BLaER1 treated with 17β-estradiol and CSF1 and Interleukin-3, amounts not matched to agents 10 nM and 100 nM (cell line): ENCODE measurements around the gene SYTL1.

Source experiments
- H3K27ac ChIP-seq, 11 experiments: shearing (Covaris generic); formaldehyde crosslinking; 2 replicates each; pipeline ENCODE4 v1.8.1; 2022
- H3K27me3 ChIP-seq, 11 experiments: shearing (Covaris generic); formaldehyde crosslinking; 2 replicates each; pipeline ENCODE4 v1.8.1; 2022
- H3K36me3 ChIP-seq, 11 experiments: shearing (Covaris generic); formaldehyde crosslinking; 2 replicates each; pipeline ENCODE4 v1.8.1; 2022
- H3K4me1 ChIP-seq, 10 experiments: shearing (Covaris generic); formaldehyde crosslinking; 2 replicates each; pipeline ENCODE4 v1.8.1; 2022
- H3K4me2 ChIP-seq, 11 experiments: shearing (Covaris generic); formaldehyde crosslinking; 2 replicates each; pipeline ENCODE4 v1.8.1; 2022
- H3K4me3 ChIP-seq, 10 experiments: shearing (Covaris generic); formaldehyde crosslinking; 2 replicates each; pipeline ENCODE4 v1.8.1; 2022
- H3K9ac ChIP-seq, 11 experiments: shearing (Covaris generic); formaldehyde crosslinking; 2 replicates each; pipeline ENCODE4 v1.8.1; 2022
- H3K9me3 ChIP-seq, 11 experiments: shearing (Covaris generic); formaldehyde crosslinking; replicated peaks in 1 of 11; 2 replicates each; pipeline ENCODE4 v1.8.1; 2022
- H4K20me1 ChIP-seq, 11 experiments: shearing (Covaris generic); formaldehyde crosslinking; 2 replicates each; pipeline ENCODE4 v1.8.1; 2022
- Cebpa-rat ChIP-seq, 11 experiments: shearing (Covaris generic); IDR thresholded peaks; 2 replicates each; pipeline ENCODE4 v1.8.1; 2022

Gene SYTL1

GRCh38 chr1:27307874-27308598 is 33.8 kb upstream of the SYTL1 start:
- Histone ChIP-seq H3K9ac (peak overlapping the region in 6 of 11 experiments; percentile 48 to 71 (median 61); a peak in 11 of 22 replicates), H3K4me1 (peaks cover 16 to 31% (median 28%) of the 10 kb centered on the region in 10 experiments), H3K4me3 (no peak overlapping the region), H3K9me3 (no peaks in the 10 kb centered on the region), H3K4me2 (peak overlapping the region in 8 of 11 experiments; percentile 60 to 90 (median 80); a peak in 16 of 22 replicates), H4K20me1 (no peaks in the 10 kb centered on the region; a peak in 1 of 22 replicates), H3K27me3 (no peaks in the 10 kb centered on the region), H3K27ac (peak overlapping the region in 7 of 11 experiments; percentile 62 to 75 (median 69); a peak in 11 of 22 replicates), H3K36me3 (peaks cover 0 to 42% (median 24%) of the 10 kb centered on the region in 11 experiments; a peak in 17 of 22 replicates)
- peak in 3 of 11 experiments; percentile 31 to 66 (median 57); a peak in 3 of 22 replicates for TF ChIP-seq Cebpa-rat (IDR thresholded peaks at IDR 0.05)

DNA sequence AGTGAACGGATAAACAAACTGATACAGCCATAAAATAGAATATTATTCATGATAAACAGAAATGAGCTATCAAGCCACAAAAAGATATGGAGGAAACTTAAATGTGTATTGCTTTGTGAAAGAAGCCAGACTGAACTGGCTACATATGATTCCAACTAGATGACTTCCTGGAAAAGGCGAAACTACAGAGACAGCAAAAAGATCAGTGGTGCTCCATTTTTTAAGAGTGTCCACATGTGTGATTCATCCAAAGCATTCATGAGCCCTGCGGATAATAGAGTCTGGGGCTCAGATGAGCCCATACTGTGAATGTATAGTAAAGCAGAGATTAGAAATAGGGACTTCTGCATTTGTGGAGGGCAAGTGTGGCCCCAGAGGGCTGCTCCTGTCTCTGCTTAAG is 27.7 kb upstream of the SYTL1 start:
- Histone ChIP-seq H3K9ac (no peak overlapping the region), H3K4me2 (peak overlapping the region in 2 of 11 experiments; percentile 31 to 36; a peak in 3 of 22 replicates), H3K9me3 (no peaks in the 10 kb centered on the region), H4K20me1 (no peaks in the 10 kb centered on the region), H3K4me3 (no peak overlapping the region), H3K27me3 (no peaks in the 10 kb centered on the region), H3K4me1 (peaks cover 0 to 17% (median 0%) of the 10 kb centered on the region in 10 experiments; a peak in 6 of 20 replicates), H3K27ac (no peak overlapping the region), H3K36me3 (peaks cover 0 to 5% (median 0%) of the 10 kb centered on the region in 11 experiments; a peak in 1 of 22 replicates)
- TF ChIP-seq Cebpa-rat (IDR thresholded peaks at IDR 0.05) = no peak

- H3K9me3 ChIP-seq = no peaks in the 10 kb centered on the region
- H3K4me2 ChIP-seq = no peak overlapping the region
- peaks cover 0 to 5% (median 0%) of the 10 kb centered on the region in 11 experiments; a peak in 1 of 22 replicates for H3K36me3 ChIP-seq
- no peak overlapping the region for H3K4me3 ChIP-seq
- H3K4me1 ChIP-seq = peaks cover 0 to 19% (median 0%) of the 10 kb centered on the region in 10 experiments; a peak in 6 of 20 replicates
- TF ChIP-seq Cebpa-rat (IDR thresholded peaks at IDR 0.05) = no peak
- H4K20me1 ChIP-seq = no peaks in the 10 kb centered on the region
- no peak overlapping the region for H3K27ac ChIP-seq
- H3K27me3 ChIP-seq = no peaks in the 10 kb centered on the region
- H3K9ac ChIP-seq = no peak overlapping the region
Observed at GRCh38 chr1:27314737-27315136, 27.1 kb upstream of the SYTL1 start.

- Histone ChIP-seq H3K4me3 (no peak overlapping the region), H4K20me1 (no peaks in the 10 kb centered on the region), H3K9ac (no peak overlapping the region), H3K9me3 (no peaks in the 10 kb centered on the region), H3K27me3 (no peaks in the 10 kb centered on the region), H3K27ac (no peak overlapping the region), H3K4me1 (peaks cover 6 to 32% (median 8%) of the 10 kb centered on the region in 10 experiments; a peak in 19 of 20 replicates), H3K36me3 (no peaks in the 10 kb centered on the region), H3K4me2 (no peak overlapping the region)
- no peak for TF ChIP-seq Cebpa-rat (IDR thresholded peaks at IDR 0.05)
Observed at GRCh38 chr1:27316860-27317259, 25.0 kb upstream of the SYTL1 start.

DNA sequence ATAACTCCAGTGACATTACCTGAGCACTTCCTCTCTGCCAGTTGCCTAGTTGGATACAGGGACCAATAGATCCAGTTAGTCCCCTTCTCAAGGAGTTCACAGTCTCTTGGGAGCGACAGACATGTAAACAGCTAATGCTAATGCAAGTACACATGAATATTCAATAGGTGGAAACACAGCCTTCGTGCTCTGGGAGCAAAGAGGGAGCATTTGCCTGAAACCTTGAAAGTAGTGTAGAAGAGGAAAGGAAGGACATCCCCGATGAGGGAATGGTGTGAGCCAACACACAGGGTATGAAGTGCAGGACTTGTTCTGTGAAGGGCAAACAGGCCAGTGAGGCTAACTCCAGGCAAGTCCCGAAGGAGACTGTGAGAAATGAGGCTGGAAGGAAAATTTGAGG is 23.7 kb upstream of the SYTL1 start:
- Histone ChIP-seq H3K27me3 (no peaks in the 10 kb centered on the region), H3K9me3 (no peaks in the 10 kb centered on the region), H3K4me3 (no peak overlapping the region), H3K4me2 (no peak overlapping the region), H3K9ac (0 out of 22 replicates have a peak overlapping the region, but pooled peaks of 1 of the 11 experiments have one; percentile 12), H4K20me1 (no peaks in the 10 kb centered on the region; a peak in 2 of 22 replicates), H3K4me1 (peaks cover 9 to 32% (median 11%) of the 10 kb centered on the region in 10 experiments), H3K36me3 (no peaks in the 10 kb centered on the region), H3K27ac (no peak overlapping the region)
- no peak for TF ChIP-seq Cebpa-rat (IDR thresholded peaks at IDR 0.05)

GRCh38 chr1:27318596-27318995 is 23.2 kb upstream of the SYTL1 start:
- H3K27me3 ChIP-seq = no peaks in the 10 kb centered on the region
- TF ChIP-seq Cebpa-rat (IDR thresholded peaks at IDR 0.05) = no peak
- peaks cover 14 to 32% (median 16%) of the 10 kb centered on the region in 10 experiments for H3K4me1 ChIP-seq
- no peaks in the 10 kb centered on the region for H3K9me3 ChIP-seq
- no peak overlapping the region for H3K4me3 ChIP-seq
- H3K4me2 ChIP-seq = no peak overlapping the region
- no peak overlapping the region for H3K27ac ChIP-seq
- peaks cover 0 to 3% (median 0%) of the 10 kb centered on the region in 11 experiments; a peak in 3 of 22 replicates for H3K36me3 ChIP-seq
- no peak overlapping the region for H3K9ac ChIP-seq
- no peaks in the 10 kb centered on the region; a peak in 2 of 22 replicates for H4K20me1 ChIP-seq

GRCh38 chr1:27321813-27322568 is 19.8 kb upstream of the SYTL1 start, which contains the start of gene TMEM222:
TSS of gene TMEM222 (plus strand) at chr1:27322163. CDS start at chr1:27322198, 35 bp downstream.
- TF ChIP-seq Cebpa-rat (IDR thresholded peaks at IDR 0.05) = peak in 10 of 11 experiments; percentile 43 to 95 (median 84); a peak in 18 of 22 replicates
- peak within 1 kb of the TSS; percentile 92 to 99 (median 96) for H3K27ac ChIP-seq
- H3K27me3 ChIP-seq = no peaks in the 10 kb centered on the region
- H3K4me1 ChIP-seq = peaks cover 23 to 50% (median 40%) of the 10 kb centered on the region in 10 experiments
- peaks cover 0 to 30% (median 12%) of the 10 kb centered on the region in 11 experiments; a peak in 12 of 22 replicates for H4K20me1 ChIP-seq
- no peaks in the 10 kb centered on the region for H3K9me3 ChIP-seq
- H3K36me3 ChIP-seq = peaks cover 18 to 35% (median 30%) of the 10 kb centered on the region in 11 experiments
- peak within 1 kb of the TSS; percentile 76 to 100 (median 92) for H3K4me3 ChIP-seq
- peak within 1 kb of the TSS; percentile 94 to 99 (median 97) for H3K9ac ChIP-seq
- peak within 1 kb of the TSS; percentile 79 to 98 (median 96) for H3K4me2 ChIP-seq

DNA sequence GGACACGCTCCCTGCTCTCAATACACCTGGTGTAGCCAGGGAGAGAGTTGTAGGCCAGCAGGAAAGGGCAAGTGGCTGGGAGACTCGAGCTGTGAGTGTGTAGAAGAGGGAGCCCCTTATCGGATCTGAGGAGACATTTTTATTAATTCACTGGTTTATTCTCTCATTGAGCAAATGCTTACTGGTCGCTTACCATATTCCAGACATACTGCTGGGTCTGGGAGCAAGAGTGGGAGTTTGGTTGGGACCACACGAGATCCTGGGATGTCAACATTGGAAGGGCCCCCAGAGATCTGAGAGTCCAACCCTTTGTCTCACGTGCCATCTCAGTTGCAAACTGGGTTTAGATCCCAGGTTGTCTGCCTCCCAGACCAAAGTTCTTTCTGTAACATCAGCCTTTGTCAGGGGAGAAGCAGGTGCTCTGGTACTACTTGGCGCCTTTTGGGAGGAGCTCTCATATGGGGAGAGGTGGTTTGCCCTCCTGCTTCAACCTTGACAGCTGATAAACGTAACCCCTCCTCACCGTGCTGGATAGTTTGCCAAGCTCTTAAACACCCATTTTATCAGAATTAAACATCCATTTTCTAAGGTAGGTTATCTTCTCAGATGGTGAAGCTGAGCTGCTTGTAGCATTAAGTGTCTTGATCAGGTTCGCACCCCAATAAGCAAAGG is 19.1 kb upstream of the SYTL1 start:
- TF ChIP-seq Cebpa-rat (IDR thresholded peaks at IDR 0.05) = no peak

More for the DNA sequence above, 19.1 kb upstream of the SYTL1 start:
- Histone ChIP-seq H3K27ac (peak overlapping the region; percentile 92 to 99 (median 96)), H3K36me3 (peaks cover 20 to 42% (median 37%) of the 10 kb centered on the region in 11 experiments), H3K27me3 (no peaks in the 10 kb centered on the region), H3K9ac (peak overlapping the region; percentile 94 to 99 (median 97)), H3K4me2 (peak overlapping the region; percentile 76 to 98 (median 96)), H4K20me1 (peaks cover 0 to 37% (median 13%) of the 10 kb centered on the region in 11 experiments; a peak in 13 of 22 replicates), H3K9me3 (no peaks in the 10 kb centered on the region), H3K4me3 (peak overlapping the region; percentile 76 to 100 (median 92)), H3K4me1 (peaks cover 23 to 58% (median 43%) of the 10 kb centered on the region in 10 experiments)
